Epithelial cell of prostate (primary cell): ENCODE results near the gene CTDSP1.
A peak's percentile ranks its signal among the peaks of the same experiment; 100 is the strongest.

Experiments
- DNase-seq: peaks from one replicate; pipeline ENCODE4 v3.0.0-alpha.2; 2011; ENCODE audit warnings: low read depth, low spot score
- H3K27ac ChIP-seq: fragments of 450-650 bp; 2 replicates; pipeline ENCODE4 v1.5.1; 2017; ENCODE audit warnings: mild to moderate bottlenecking

CTDSP1 gene, protein sequence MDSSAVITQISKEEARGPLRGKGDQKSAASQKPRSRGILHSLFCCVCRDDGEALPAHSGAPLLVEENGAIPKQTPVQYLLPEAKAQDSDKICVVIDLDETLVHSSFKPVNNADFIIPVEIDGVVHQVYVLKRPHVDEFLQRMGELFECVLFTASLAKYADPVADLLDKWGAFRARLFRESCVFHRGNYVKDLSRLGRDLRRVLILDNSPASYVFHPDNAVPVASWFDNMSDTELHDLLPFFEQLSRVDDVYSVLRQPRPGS

GRCh38 chr2:218399391-218400166 lies at the start of gene CTDSP1:
Gene CTDSP1 (plus strand): TSS chr2:218399868. CDS start chr2:218400091, 223 bp downstream.
- DNase-seq = peak; percentile 75
- peak within 1 kb of the TSS; percentile 99 for H3K27ac ChIP-seq

GRCh38 chr2:218354045-218354444 lies 45.6 kb upstream of the CTDSP1 start:
- H3K27ac ChIP-seq = no peak overlapping the region
- no peak for DNase-seq

DNA sequence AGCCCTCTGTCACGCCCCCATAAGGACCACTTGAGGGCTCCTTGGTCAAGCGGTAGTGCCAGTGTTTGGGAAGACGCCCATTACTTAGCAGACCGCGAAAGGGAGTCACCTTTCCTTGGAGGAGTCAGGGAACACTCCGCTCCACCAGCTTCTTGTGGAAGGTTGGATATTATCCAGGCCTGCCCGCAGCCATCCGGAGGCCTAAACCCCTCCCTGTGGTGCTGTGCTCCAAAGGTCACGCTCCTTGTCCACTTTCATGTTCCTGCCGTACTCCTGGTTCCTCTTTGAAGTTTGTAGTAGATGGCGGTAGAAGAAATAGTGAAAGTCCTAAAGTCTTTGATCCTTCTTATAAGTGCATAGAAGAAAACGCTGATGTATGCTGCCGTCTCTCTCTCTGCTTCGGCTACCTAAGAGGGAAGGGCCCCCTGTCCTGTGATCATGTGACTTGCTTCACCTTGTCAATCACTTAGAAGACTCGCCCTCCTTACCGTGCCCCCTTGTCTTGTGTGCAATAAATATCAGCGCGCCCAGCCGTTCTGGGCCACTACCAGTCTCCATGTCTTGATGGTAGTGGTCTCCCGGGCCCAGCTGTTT lies 44.7 kb upstream of the CTDSP1 start:
- no peak overlapping the region for H3K27ac ChIP-seq
- no peak for DNase-seq

DNA sequence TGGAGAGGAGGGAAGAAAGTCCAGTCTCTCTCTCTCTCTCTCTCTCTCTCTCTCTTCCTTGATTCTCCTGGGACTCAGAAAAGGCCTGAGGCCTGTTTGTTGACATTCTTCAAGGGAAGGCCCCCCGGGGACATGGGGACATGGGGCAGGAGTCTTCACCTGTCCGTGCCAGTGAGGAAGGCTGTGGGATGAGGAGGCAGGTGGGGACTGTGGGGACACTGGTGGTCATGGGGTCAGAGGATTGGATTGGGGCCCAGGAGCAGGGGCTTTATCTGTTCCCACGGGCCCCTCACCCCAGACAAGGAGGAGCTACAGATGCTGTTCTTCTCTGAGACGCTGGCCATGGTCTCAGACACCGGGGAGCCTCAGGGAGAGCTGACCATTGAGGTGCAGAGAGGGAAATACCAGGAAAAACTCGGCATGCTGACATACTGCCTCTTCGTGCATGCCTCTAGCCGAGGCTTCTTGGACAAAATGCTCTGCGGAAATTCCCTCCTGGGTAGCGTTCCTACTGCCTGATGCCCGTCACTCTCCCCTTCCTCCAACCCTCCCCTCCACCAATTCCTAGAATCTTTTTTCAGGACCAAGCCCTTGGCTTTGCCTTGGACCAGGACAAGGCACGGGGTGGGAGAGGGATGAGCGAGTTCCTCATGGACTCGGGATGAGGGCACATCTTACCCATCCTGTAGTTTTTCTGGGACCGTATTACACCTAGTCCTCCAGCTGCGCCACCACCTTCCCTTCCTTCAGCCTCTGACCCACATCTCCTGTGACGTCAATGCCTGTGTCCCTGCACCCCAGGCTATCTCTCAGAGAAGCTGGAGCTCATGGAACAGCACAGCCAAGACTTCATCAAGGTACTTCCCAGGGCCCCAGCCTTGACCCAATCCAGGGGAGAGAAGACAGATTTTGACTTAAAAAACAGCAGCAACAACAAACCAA lies 42.2 kb upstream of the CTDSP1 start:
- no peak overlapping the region for H3K27ac ChIP-seq
- DNase-seq = no peak

GRCh38 chr2:218360453-218360852 lies 39.2 kb upstream of the CTDSP1 start:
- no peak for DNase-seq
- no peak overlapping the region for H3K27ac ChIP-seq

DNA sequence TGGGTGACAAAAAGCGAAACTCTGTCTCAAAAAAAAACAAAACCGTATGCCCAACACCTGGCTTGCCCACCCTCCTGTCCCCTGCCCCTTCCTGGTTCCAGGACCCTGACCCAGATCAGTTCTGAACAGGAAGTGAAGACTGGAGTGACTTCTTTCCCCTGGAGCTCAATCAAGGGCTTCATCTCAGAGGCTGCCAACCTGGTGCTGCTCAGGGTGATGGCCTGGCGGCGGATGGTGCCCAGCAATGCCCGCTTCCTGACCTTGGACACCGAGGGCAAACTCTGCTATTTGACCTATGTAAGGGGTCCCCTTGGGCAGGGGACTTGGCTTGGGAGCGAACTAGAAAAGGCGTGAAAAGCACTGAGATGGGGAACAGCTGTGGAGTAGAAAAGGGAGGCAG lies 37.1 kb upstream of the CTDSP1 start:
- DNase-seq = no peak
- no peak overlapping the region for H3K27ac ChIP-seq

DNA sequence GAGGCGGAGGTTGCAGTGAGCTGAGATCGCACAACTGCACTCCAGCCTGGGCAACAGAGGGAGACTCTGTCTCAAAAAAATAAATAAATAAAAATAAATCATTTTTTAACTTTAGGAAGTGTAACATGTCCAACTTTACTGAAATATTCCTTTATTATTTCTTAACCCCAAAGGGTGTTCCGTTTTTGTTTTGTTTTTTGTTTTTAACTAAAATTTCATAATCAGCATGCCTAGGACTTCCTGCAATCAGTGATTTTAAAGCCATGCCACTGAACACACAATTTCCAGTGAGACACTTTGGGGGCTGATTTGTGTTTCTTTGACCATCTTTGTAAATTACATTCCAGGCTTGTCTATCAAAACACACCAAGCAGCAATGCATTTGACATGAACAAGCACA lies 35.9 kb upstream of the CTDSP1 start:
- DNase-seq = no peak

GRCh38 chr2:218364196-218364595 lies 35.5 kb upstream of the CTDSP1 start:
- DNase-seq = no peak
- no peak overlapping the region for H3K27ac ChIP-seq

More for the DNA sequence above, 35.9 kb upstream of the CTDSP1 start:
- H3K27ac ChIP-seq = no peak overlapping the region

DNA sequence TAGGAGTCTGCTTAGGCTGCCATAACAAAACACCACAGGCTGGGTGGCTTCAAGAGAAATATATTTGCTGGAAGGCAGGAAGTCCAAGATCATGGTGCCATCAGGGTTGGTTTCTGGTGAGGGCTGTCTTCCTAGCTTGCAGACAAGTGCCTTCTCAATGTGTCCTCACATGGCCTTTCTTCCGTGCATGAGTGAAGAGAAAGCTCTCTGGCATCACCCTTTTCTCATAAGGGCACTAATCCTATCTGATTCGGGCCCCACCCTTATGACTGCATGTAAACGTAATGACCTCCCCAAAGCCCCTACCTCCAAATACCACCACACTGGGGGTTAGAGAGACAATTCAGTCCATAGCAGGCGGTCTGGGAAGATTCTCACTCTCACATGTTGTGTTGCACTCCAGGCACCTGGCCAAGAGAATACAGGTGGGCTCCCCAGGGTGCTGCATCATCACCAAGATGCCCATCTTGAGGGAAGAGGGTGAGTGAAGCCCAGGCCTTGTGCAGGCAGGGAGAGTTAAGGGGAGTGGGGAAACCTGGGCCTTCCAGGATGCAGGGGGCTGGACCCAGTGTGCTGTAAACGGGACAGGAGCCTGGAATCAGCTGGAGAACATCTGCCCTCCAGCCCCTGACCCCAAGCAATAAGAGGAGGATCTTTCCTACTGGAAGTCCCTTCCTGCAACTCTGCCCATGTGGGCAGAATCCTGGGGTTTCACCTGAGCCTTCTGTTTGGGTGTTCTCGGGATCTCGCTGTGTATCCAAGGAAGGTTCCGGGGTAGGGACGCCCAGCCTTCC lies 32.9 kb upstream of the CTDSP1 start:
- H3K27ac ChIP-seq = no peak overlapping the region
- DNase-seq = no peak

GRCh38 chr2:218367415-218368149 lies 32.1 kb upstream of the CTDSP1 start:
- DNase-seq = no peak
- no peak overlapping the region for H3K27ac ChIP-seq

- no peak for DNase-seq
- H3K27ac ChIP-seq = no peak overlapping the region
Observed at GRCh38 chr2:218368150-218368528, 31.5 kb upstream of the CTDSP1 start.

GRCh38 chr2:218368621-218369153 lies 31.0 kb upstream of the CTDSP1 start:
- DNase-seq = no peak
- H3K27ac ChIP-seq = no peak overlapping the region

- no peak overlapping the region for H3K27ac ChIP-seq
- DNase-seq = no peak
Observed at GRCh38 chr2:218369330-218369729, 30.3 kb upstream of the CTDSP1 start.

DNA sequence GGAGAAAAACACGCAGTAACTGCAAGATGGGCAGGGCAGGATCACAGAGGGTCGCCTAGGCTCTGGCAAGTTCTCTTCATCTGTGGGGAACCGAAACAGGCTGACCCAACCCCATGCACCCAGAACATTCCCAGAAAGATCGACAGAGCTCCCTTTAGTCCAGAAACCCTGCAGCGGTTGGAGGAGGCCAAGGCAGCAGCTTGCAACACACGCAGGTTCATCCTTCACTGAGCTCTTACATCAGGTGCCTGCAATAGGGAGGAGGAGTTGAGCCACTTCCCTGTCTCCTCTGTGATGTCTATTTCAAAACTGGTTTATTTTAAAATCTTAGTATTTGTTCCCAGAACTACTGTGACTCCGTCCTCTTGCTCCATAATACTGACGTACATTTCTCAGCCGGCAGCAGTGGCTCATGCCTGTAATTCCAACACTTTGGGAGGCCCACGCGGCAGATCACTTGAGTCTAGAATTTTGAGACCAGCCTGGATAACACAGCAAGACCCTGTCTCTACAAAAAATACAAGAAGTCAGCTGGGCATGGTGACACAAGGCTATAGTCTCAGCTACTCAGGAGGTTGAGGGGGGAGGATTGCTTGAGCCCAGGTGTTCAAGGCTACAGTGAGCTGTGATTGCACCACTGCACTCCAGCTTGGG lies 29.1 kb upstream of the CTDSP1 start:
- DNase-seq = no peak
- H3K27ac ChIP-seq = no peak overlapping the region

DNA sequence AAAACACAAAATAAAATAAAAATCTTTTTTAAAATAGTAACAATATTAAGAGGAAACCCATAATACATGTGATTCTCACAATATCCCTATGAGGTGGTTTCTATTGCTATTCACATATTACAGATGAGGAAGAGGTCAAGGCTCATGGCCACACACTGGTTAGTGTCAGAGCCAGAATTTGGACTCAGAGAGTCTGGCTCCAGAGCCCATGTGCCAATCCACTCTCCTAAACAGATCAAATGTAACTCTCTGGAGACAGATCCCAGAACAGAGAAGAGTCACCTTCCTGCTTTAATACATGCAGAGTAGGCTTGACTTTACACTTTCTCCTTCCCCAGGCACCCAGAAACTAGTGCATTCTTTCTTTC lies 27.7 kb upstream of the CTDSP1 start:
- no peak overlapping the region for H3K27ac ChIP-seq
- no peak for DNase-seq

GRCh38 chr2:218374795-218375194 lies 24.9 kb upstream of the CTDSP1 start:
- no peak for DNase-seq

DNA sequence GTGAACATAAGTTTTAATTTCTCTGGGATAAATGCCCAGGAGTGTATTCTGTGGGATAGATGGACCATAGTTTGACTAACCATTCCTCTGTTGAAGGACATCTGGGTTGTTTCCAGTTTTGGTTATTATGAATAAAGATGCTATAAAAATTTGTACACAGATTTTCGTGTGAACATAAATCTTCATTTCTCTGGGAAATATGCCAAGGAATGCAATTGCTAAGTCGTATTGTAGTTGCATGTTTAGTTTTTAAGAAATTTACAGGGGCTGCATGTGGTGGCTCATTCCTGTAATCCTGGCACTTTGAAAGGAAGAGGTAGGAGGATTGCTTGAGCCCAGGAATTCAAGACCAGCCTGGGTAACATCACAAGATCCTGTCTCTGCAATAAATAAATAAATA lies 24.5 kb upstream of the CTDSP1 start:
- DNase-seq = no peak

More at GRCh38 chr2:218374795-218375194, 24.9 kb upstream of the CTDSP1 start:
- no peak overlapping the region for H3K27ac ChIP-seq

GRCh38 chr2:218378053-218378452 lies 21.6 kb upstream of the CTDSP1 start:
- DNase-seq = no peak
- H3K27ac ChIP-seq = no peak overlapping the region

More for the DNA sequence above, 24.5 kb upstream of the CTDSP1 start:
- H3K27ac ChIP-seq = no peak overlapping the region
